GM19025 (cell line): Measurements from ENCODE around the gene PPP1R37.

ENCODE experiments used
- ATAC-seq: cut with Tn5 transposase; IDR thresholded peaks from one replicate; pipeline ENCODE4 v1.9.1; 2021; ENCODE audit warnings: mild to moderate bottlenecking, low read depth, moderate library complexity; ENCODE audit not compliant: unreplicated experiment

Gene PPP1R37

DNA sequence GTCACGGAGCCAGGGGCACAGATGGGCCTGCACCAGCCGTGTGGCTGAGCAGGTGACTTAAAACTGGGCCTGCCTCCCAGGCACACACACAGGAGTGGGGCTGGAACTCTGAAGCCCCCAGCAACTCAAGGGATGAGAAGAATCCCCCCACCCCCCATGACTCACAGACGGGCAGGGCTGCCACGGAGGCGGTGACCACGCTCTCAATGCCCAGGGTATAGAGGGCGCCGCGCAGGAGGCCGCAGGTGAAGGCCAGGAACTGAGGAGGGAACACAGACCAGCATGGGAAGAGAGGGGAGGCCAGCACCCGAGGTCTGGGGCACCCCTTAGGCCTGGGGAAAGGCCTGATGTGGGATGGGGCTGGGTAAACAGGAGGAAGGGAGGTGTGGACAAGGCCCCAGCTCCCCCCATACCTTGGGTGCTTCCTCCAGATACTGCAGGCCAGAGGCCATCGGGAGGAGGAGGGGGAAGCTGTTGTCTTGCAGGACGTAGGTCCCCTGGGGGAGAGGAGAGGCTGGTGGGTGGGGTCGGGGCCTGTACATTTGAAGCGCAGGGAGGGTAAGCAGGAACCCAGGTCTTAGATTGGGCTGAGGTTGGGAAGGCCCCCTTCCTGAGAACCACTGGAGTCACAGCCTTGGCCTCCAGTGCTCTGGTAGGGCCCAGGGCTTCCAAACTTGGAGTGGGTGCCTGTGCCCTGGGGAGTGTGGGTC is 70.9 kb downstream of the PPP1R37 start:
- no peak for ATAC-seq

DNA sequence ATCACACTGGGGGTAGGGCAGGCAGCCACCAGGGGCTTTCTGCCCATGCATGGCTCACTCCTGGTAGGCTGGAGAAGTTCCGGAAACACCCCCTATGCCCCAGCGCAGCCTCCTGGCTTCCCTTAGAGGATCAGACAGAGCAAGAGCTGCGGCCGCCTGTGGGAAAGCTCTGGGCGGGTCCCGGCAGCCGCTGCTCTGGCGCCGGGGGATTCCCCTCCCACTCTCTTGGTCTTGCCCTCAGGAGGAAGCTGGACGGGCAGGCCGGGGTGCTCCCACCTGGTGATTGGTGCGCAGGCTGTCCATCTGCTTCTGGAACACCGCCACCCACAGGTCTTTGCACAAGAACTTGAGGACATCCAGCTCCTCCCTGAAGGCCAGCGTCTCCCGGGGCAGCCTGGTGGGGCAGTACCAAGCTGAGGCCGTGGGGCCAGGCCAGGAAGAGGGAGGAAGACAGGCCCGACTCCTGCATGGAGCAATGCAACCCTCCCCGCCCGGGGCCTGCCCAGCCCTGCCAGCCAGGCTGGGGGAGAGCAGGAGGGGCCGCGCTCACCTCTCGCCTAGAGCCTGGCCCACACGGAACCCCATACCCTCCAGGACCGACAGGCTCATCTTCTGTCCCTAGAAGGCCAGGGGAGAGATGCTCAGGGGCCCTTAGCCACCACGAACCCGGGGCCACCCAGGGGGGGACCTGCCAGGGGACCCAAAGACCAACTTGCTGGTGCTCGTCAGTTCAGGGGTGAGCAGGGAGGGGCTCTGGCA is 71.8 kb downstream of the PPP1R37 start:
- peak; percentile 82 for ATAC-seq

DNA sequence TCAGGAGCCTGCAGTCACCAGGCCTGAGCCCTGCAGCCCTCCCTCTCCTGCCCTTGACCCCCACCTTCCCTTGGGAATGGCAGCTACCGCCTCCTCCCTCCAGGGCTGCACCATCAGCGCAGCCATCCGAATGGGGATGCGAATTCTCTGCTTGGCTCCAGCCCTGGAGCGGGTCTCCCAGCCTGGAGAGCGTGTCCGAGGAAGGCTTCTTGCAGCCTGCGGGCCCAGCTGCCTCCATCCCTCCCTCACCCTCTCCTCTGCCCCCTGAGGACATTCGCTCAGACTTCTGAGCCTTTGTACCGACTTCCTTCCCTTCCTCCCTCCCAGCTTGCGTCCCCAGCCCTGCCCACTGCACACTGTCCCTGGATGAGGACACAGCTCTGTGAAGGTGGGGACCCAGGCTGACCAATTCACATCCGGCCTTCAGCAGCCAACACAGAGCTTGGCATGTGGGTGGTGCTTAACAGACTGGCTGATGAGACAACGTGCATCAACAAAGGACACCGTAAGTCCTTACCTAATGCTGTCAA is 73.8 kb downstream of the PPP1R37 start:
- ATAC-seq, result no peak

- ATAC-seq, result no peak
Measured at GRCh38 chr19:45168767-45169351, 75.9 kb downstream of the PPP1R37 start.

- no peak for ATAC-seq
Measured at GRCh38 chr19:45169602-45170001, 76.6 kb downstream of the PPP1R37 start.

GRCh38 chr19:45170146-45171106 is 77.4 kb downstream of the PPP1R37 start:
- no peak for ATAC-seq

DNA sequence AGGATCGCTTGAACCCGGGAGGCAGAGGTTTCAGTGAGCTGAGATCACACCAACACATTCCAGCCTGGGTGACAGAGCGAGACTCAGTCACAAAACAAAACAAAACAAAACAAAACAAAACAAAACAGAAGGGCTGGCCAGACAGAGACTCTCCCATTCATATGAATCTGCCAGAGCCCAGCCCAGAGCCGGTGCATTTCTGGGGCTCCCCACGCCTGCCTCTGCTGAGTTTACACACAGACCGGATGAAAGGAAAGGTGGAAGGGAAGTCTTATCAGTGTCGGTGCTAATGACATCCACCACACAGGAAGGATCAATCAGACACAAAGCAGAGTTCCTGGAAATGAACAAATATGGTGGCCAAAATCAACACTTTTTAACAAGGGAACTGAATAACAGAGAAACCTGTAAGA is 78.2 kb downstream of the PPP1R37 start:
- ATAC-seq, result no peak

DNA sequence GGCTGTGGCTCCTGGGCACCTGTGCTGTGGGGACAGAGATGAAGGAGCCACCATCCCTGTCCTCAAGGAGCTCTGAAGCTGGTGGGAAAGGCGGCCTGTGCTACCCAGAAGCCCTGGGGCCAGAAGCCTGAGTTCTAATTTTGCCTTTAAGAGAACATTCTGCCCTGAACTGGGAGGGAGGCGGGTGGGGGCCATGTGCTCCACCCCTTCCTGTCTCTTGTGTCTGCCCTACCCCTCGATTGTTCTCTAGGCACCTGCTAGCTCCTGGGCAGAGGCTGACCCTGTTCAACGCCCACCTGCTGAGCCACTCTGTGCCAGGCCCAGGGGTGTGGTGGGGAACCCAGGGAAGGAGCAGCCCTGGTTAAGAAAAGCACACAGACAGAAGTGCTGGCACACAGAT is 79.2 kb downstream of the PPP1R37 start:
- ATAC-seq, result no peak

DNA sequence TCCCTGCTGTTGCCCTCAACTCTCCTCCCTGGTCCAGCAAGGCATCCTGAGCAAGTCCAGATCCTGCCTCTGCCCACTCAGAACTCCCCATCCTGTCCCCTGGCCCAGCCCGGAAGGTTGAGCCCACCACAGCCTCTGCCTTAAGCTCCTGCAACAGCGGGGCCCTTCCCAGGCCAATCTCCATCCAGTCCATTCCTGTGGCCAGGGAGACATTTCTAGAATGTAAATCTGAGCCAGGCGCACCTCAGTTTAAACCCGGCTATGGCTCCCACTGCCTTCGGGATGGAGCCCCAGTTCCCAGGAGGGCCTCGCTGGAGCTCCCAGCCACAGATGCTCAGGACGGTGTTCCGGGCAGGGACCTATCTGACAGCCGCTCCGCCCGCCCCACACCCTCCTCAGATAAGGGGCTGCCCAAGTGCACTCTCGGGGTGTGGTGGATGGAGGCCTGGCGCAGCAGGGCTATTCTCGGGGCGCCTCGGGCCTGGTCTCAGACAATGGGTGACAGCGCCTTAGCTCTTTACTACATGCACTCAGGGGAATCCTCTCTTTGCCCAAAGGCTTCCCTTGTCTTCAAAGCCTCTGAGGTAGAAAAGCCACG is 79.7 kb downstream of the PPP1R37 start:
- no peak for ATAC-seq

- no peak for ATAC-seq
Measured at GRCh38 chr19:45173816-45174215, 80.8 kb downstream of the PPP1R37 start.

DNA sequence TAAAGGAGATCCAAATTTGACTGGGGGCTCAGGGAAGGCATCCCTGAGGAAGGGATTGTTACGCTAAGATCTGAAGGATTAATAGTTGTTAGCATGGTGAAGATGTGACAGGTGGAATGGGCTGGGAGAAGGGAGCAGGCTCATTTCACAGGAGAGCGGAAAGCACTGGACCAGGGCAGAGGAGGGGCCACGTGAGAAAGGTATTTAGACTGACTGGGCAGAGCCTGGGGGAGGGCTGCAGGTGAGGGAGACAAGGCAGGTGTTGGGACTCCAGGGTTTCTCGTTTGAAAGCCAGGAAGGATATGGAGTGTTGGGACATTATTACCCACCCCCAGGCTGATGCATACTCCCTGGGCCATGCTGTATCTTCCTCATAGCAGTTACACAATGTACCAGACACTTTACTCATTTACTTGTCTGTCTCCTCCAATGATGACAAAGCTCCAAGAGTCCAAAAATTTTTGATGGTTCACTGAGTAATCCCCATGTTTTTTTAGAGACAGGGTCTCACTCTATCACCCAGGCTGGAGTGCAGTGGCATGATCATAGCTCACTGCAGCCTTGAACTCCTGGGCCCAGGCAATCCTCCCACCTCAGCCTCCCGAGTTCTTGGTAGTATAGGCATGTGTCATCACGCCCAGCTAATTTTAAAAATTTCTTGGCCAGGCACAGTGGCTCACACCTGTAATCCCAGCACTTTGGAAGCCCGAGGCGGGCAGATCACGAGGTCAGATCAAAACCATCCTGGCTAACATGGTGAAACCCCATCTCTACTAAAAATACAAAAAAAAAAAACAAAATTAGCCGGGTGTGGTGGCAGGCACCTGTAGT is 82.8 kb downstream of the PPP1R37 start:
- no peak for ATAC-seq

DNA sequence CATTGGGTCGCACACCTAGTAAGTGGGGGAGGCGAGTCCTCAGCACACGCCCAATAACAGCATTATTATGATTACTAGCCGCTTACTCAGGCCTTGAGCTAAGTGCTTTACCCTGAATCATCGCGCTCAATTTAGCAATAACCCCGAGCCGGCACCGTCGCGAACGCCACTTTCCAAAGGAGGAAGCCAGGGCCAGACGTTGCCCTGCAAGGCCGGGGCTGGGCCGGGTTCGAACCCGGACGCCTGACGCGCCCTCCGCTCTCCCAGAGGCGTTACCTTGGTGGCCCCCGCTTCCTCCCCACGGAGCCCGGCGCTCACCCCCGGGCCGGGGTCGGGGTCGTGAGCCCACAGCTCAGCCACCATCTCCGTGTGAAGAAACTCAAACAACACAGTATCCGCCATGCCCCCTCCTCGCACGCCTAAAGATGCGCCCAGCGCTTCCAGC is 84.9 kb downstream of the PPP1R37 start, which contains the start of gene TRAPPC6A:
Gene TRAPPC6A, minus strand, starts transcription at position 421 of the 445 bp plus-strand sequence. Its CDS starts 19 bp downstream, at position 402.
- peak; percentile 6 for ATAC-seq

- ATAC-seq, result peak; percentile 83
Measured at GRCh38 chr19:45178262-45179071, 85.5 kb downstream of the PPP1R37 start, which contains the start of gene BLOC1S3. BLOC1S3 (plus strand) TSS chr19:45178784; CDS start chr19:45179297, 513 bp downstream.

- ATAC-seq, result no peak
Measured at GRCh38 chr19:45179072-45179891, 86.3 kb downstream of the PPP1R37 start.

GRCh38 chr19:45179892-45180370 is 87.0 kb downstream of the PPP1R37 start:
- no peak for ATAC-seq

DNA sequence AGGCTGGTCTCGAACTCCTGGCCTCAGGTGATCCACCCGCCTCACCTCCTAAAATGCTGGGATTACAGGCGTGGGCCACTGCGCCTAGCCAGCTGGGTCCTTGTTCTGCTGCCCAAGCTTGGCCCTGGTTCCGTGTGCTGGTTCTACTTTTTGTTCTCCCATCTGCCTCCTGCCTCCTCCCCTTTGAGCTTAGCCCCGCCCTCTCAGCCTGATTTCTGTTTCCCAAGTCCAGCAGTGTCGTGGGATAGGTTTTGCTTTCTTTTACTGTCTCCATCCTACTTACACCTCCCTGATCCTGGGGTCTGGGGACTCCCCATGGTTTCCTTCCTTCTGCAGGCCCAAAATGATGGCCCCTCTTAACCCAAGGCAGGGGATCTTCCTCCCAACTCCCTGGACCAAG is 88.0 kb downstream of the PPP1R37 start:
- no peak for ATAC-seq

GRCh38 chr19:45182758-45183157 is 89.8 kb downstream of the PPP1R37 start:
- ATAC-seq, result no peak
